ENCODE results near the gene SYNPO. TPM values are rescaled to one million over a fixed set of nuclear protein-coding genes. Genes with fewer than 3 reads are reported as not detected.

The SYNPO gene
- total and polyA plus RNA-seq, 8 donors: 23.3 to 68.3 (median 28.8) TPM

- ATAC-seq: no peak
- 80 to 83% methylated on average over 9 of the region's 9 CpGs for WGBS, 2 donors
- peak in 1 of 6 donors; percentile 31 for DNase-seq
- Histone ChIP-seq H3K27me3 (no peaks in the 10 kb centered on the region), H3K4me3 (no peak overlapping the region), H3K27ac (no peak overlapping the region), H3K9me3 (no peaks in the 10 kb centered on the region), H3K36me3 (no peaks in the 10 kb centered on the region), H3K4me1 (no peaks in the 10 kb centered on the region)
- FAIRE-seq: no peak
- TF ChIP-seq CTCF (IDR thresholded peaks at IDR 0.05): no peak
- intact Hi-C loops (cut with DNase I): no loop called here
Measured at GRCh38 chr5:150606476-150606875, 34.0 kb upstream of the SYNPO start.

DNA sequence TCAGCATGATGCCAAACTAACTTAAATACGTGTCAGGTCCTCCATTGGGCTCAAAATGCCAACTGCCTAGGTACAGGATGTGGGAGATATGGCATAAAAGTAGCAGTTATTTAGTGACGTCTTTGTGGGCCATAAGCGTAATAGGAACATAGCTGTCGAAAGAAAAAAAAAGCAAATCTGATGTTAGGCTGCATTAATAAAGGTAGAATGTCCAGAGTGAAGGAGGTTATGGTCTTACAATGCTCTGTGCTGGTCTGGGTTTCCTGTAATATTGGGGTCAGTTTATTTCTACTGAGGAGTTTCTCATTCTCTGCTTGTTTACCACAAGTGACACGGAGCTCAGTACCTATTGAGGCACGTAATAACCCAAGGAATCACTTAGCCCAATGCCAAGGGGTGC lies 33.4 kb upstream of the SYNPO start:
- intact Hi-C loops (cut with DNase I): no loop called here
- no peak overlapping the region for H3K27ac ChIP-seq
- no peaks in the 10 kb centered on the region for H3K36me3 ChIP-seq
- TF ChIP-seq CTCF (IDR thresholded peaks at IDR 0.05): no peak
- FAIRE-seq: no peak
- H3K4me1 ChIP-seq: peaks cover 0 to 5% (median 4%) of the 10 kb centered on the region in 3 donors
- H3K27me3 ChIP-seq: no peaks in the 10 kb centered on the region
- no peak for ATAC-seq
- no peaks in the 10 kb centered on the region for H3K9me3 ChIP-seq
- 88 to 96% methylated on average over 6 of the region's 6 CpGs for WGBS, 2 donors
- no peak overlapping the region for H3K4me3 ChIP-seq
- no peak for DNase-seq

- DNase-seq: peak in 1 of 6 donors; percentile 2
- peaks cover 8 to 14% (median 13%) of the 10 kb centered on the region in 3 donors for H3K4me1 ChIP-seq
- no peaks in the 10 kb centered on the region for H3K9me3 ChIP-seq
- H3K4me3 ChIP-seq: no peak overlapping the region
- 93 to 97% methylated on average over 4 of the region's 4 CpGs for WGBS, 2 donors
- H3K36me3 ChIP-seq: no peaks in the 10 kb centered on the region
- no peak overlapping the region for H3K27ac ChIP-seq
- no peak for FAIRE-seq
- TF ChIP-seq CTCF (IDR thresholded peaks at IDR 0.05): no peak
- intact Hi-C loops (cut with DNase I): no loop called here
- no peaks in the 10 kb centered on the region for H3K27me3 ChIP-seq
- no peak for ATAC-seq
Measured at GRCh38 chr5:150607991-150608390, 32.5 kb upstream of the SYNPO start.

DNA sequence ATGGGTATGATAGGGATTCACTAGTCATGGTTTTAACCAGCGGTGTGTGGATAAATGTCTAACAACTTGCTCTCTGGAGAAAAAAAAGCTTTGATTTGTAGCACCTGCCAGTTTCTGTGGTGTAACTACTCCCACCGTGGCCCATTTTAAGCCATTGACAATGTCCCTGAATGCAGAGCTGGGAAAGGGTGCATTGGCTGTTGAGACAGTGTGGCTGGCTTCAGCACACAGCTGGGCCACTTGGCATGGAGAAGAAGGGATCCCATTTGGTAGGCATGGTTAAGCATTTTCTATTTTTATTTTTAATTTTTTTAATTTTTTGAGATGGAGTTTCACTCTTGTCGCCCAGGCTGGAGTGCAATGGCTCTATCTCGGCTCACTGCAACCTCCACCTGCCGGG lies 31.5 kb upstream of the SYNPO start:
- Histone ChIP-seq H3K27me3 (no peaks in the 10 kb centered on the region), H3K4me3 (no peak overlapping the region), H3K27ac (no peak overlapping the region), H3K36me3 (no peaks in the 10 kb centered on the region), H3K9me3 (no peaks in the 10 kb centered on the region), H3K4me1 (peaks cover 18 to 24% (median 23%) of the 10 kb centered on the region in 3 donors)
- intact Hi-C loops (cut with DNase I): no loop called here
- DNase-seq (no peak), ATAC-seq (no peak), FAIRE-seq (no peak)
- TF ChIP-seq CTCF (IDR thresholded peaks at IDR 0.05): no peak
- WGBS, 2 donors: 85 to 92% methylated on average over 5 of the region's 5 CpGs

- WGBS, 2 donors: 79 to 80% methylated on average over 7 of the region's 7 CpGs
- ATAC-seq (no peak), FAIRE-seq (no peak), DNase-seq (peak in 1 of 6 donors; percentile 33)
- TF ChIP-seq CTCF (IDR thresholded peaks at IDR 0.05): no peak
- intact Hi-C loops (cut with DNase I): no loop called here
- Histone ChIP-seq H3K27me3 (no peaks in the 10 kb centered on the region), H3K9me3 (no peaks in the 10 kb centered on the region), H3K4me3 (no peak overlapping the region), H3K4me1 (peaks cover 28 to 34% (median 32%) of the 10 kb centered on the region in 3 donors), H3K36me3 (no peaks in the 10 kb centered on the region), H3K27ac (no peak overlapping the region)
Measured at GRCh38 chr5:150609843-150610584, 30.4 kb upstream of the SYNPO start.

Data from pancreas (tissue), 10 donors.